ENCODE results near the gene TMBIM1.

- TF ChIP-seq POLR2A (IDR thresholded peaks at IDR 0.05; ENCODE audit: extremely low read depth, insufficient read length) (no peak), CTCF (IDR thresholded peaks at IDR 0.05; ENCODE audit: low read depth, low read length) (no peak), MYC (IDR thresholded peaks at IDR 0.05; ENCODE audit: low read depth, low read length) (no peak)
Observed at GRCh38 chr2:218300141-218300540, 7.8 kb upstream of the TMBIM1 start.

All from NB4 (cell line).